ENCODE data around the gene SHKBP1. TPM values are rescaled to one million over a fixed set of nuclear protein-coding genes. Genes with fewer than 3 reads are reported as not detected.

SHKBP1 gene
- total RNA-seq, 1 experiment from 2014 or later = 92.9 TPM

GRCh38 chr19:40542202-40542859 lies 34.3 kb upstream of the SHKBP1 start:
- Histone ChIP-seq H3K9me3 (ENCODE audit: control insufficient read depth, low read depth, low read length) (no peaks in the 10 kb centered on the region), H3K18ac (ENCODE audit: insufficient read length, low read depth, low read length) (no peak overlapping the region), H2BK12ac (ENCODE audit: insufficient read length, low read depth, low read length) (no peak overlapping the region), H3K79me2 (ENCODE audit: insufficient read depth, low read length) (no peaks in the 10 kb centered on the region), H2AFZ (ENCODE audit: low read length) (no peak overlapping the region), H3K9ac (ENCODE audit: extremely low read depth, insufficient read length, low read length) (no peak overlapping the region), H3K23ac (ENCODE audit: insufficient read length, low read depth, low read length) (no peak overlapping the region), H4K20me1 (ENCODE audit: control insufficient read depth, insufficient read depth, insufficient read length) (no peaks in the 10 kb centered on the region), H4K91ac (ENCODE audit: insufficient read length, low read depth, low read length) (no peak overlapping the region), H4K5ac (ENCODE audit: insufficient read length, low read depth, low read length) (no peak overlapping the region), H3K27ac (ENCODE audit: insufficient read length, low read depth, low read length) (no peak overlapping the region), H2BK15ac (ENCODE audit: low read depth, low read length) (no peak overlapping the region), H2AK5ac (ENCODE audit: insufficient read length, low read length) (no peak overlapping the region), H3K23me2 (ENCODE audit: insufficient read length, low read depth, low read length, poor library complexity, severe bottlenecking) (no peaks in the 10 kb centered on the region), H4K8ac (replicated peaks; ENCODE audit: insufficient read length, low read depth, low read length) (no peak overlapping the region), H2BK120ac (ENCODE audit: low read depth, low read length, poor library complexity, severe bottlenecking) (no peak overlapping the region), H2BK5ac (ENCODE audit: insufficient read length, low read length) (no peak overlapping the region), H3K79me1 (ENCODE audit: insufficient read depth, low read depth, low read length, poor library complexity, severe bottlenecking) (no peaks in the 10 kb centered on the region), H3T11ph (ENCODE audit: low read length) (no peak overlapping the region), H3K56ac (ENCODE audit: insufficient read length, low read depth, low read length) (no peak overlapping the region), H2BK20ac (ENCODE audit: low read depth, low read length, poor library complexity, severe bottlenecking) (no peak overlapping the region), H3K27me3 (ENCODE audit: insufficient read depth, low read length) (no peaks in the 10 kb centered on the region), H3K14ac (ENCODE audit: insufficient read depth, low read length) (no peak overlapping the region), H3K4me1 (ENCODE audit: insufficient read depth, low read length) (no peaks in the 10 kb centered on the region), H3K4ac (ENCODE audit: low read depth, low read length) (no peak overlapping the region), H3K4me2 (ENCODE audit: insufficient read depth, insufficient read length, low read length) (no peak overlapping the region)
- DNase-seq = no peak
- Mint-ChIP-seq H3K36me3 (ENCODE audit: insufficient read depth in 1 of 3, low read depth in 3 of 3) (peaks cover 0 to 1% (median 0%) of the 10 kb centered on the region in 3 experiments; a peak in 1 of 7 replicates), H3K9me3 (peaks cover 11 to 13% of the 10 kb centered on the region in 2 experiments; a peak in 4 of 5 replicates), H3K27ac (peak overlapping the region in 1 of 3 experiments; percentile 1; a peak in 3 of 7 replicates), H3K27me3 (ENCODE audit: low read depth) (peaks cover 31% of the 10 kb centered on the region), H3K4me3 (no peak overlapping the region), H3K4me1 (no peaks in the 10 kb centered on the region)
- TF ChIP-seq, protein P1, sequence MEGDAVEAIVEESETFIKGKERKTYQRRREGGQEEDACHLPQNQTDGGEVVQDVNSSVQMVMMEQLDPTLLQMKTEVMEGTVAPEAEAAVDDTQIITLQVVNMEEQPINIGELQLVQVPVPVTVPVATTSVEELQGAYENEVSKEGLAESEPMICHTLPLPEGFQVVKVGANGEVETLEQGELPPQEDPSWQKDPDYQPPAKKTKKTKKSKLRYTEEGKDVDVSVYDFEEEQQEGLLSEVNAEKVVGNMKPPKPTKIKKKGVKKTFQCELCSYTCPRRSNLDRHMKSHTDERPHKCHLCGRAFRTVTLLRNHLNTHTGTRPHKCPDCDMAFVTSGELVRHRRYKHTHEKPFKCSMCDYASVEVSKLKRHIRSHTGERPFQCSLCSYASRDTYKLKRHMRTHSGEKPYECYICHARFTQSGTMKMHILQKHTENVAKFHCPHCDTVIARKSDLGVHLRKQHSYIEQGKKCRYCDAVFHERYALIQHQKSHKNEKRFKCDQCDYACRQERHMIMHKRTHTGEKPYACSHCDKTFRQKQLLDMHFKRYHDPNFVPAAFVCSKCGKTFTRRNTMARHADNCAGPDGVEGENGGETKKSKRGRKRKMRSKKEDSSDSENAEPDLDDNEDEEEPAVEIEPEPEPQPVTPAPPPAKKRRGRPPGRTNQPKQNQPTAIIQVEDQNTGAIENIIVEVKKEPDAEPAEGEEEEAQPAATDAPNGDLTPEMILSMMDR (conservative IDR thresholded peaks at IDR 0.05) = no peak
- no CpG with 5 or more reads among the region's 6 CpGs for WGBS (ENCODE audit: extremely low coverage, insufficient read length, low lambda C conversion rate)
